Activated CD8-positive, alpha-beta memory T cell treated with anti-CD3 and anti-CD28 coated beads for 48 hours (primary cell): Measurements from ENCODE around the gene FGF2.

Source experiments
- DNase-seq, 3 experiments: peaks; one replicate each; pipeline ENCODE4 v3.0.0-alpha.2; 2020; ENCODE audit warnings: low read depth in 2 of 3, low spot score in 2 of 3

Gene FGF2

GRCh38 chr4:122889726-122890125 lies 63.1 kb downstream of the FGF2 start:
- DNase-seq, result no peak

GRCh38 chr4:122890147-122890795 lies 63.6 kb downstream of the FGF2 start:
- no peak for DNase-seq

- no peak for DNase-seq
These were observed 68.2 kb downstream of the FGF2 start for GRCh38 chr4:122894827-122895226.

- no peak for DNase-seq
These were observed 68.8 kb downstream of the FGF2 start for GRCh38 chr4:122895336-122895995.

GRCh38 chr4:122896270-122896669 lies 69.6 kb downstream of the FGF2 start:
- no peak for DNase-seq

- DNase-seq, result no peak
These were observed 71.9 kb downstream of the FGF2 start for GRCh38 chr4:122898370-122899150.

GRCh38 chr4:122899682-122900081 lies 73.1 kb downstream of the FGF2 start:
- DNase-seq, result no peak

GRCh38 chr4:122900314-122900713 lies 73.7 kb downstream of the FGF2 start:
- DNase-seq, result no peak

GRCh38 chr4:122901247-122902010 lies 74.8 kb downstream of the FGF2 start:
- DNase-seq, result no peak

GRCh38 chr4:122903766-122904288 lies 77.2 kb downstream of the FGF2 start:
- no peak for DNase-seq

- no peak for DNase-seq
These were observed 80.3 kb downstream of the FGF2 start for GRCh38 chr4:122906859-122907305.

- no peak for DNase-seq
These were observed 81.6 kb downstream of the FGF2 start for GRCh38 chr4:122908223-122908622.

- DNase-seq, result no peak
These were observed 83.1 kb downstream of the FGF2 start for GRCh38 chr4:122909683-122910082.

- no peak for DNase-seq
These were observed 85.0 kb downstream of the FGF2 start for GRCh38 chr4:122911588-122911987.

GRCh38 chr4:122912810-122913575 lies 86.4 kb downstream of the FGF2 start:
- no peak for DNase-seq

GRCh38 chr4:122914292-122914904 lies 87.8 kb downstream of the FGF2 start:
- DNase-seq, result no peak

- no peak for DNase-seq
These were observed 88.3 kb downstream of the FGF2 start for GRCh38 chr4:122914938-122915337.

- DNase-seq, result no peak
These were observed 91.1 kb downstream of the FGF2 start for GRCh38 chr4:122917731-122918130.

GRCh38 chr4:122920473-122920872 lies 93.8 kb downstream of the FGF2 start:
- DNase-seq, result no peak

GRCh38 chr4:122921300-122921699 lies 94.7 kb downstream of the FGF2 start:
- no peak for DNase-seq
